ENCODE results near the gene RAD23B.
"Not testable (repeated sequence)": the region's sequence is repeated elsewhere in the genome, so short reads cannot be mapped to it uniquely, and the experiment has no call there.

Gene RAD23B

GRCh38 chr9:107282759-107283622, at the start of gene RAD23B:
RAD23B (plus strand) TSS chr9:107283279; CDS start chr9:107283630, 351 bp downstream.
- peak; percentile 96 to 100 (median 98) for DNase-seq
- intact Hi-C loops (cut with DNase I): loop anchor here (10.0 kb wide), 2 partner anchors 52 to 418 kb away; partner anchors contain the start of gene ZNF462

DNA sequence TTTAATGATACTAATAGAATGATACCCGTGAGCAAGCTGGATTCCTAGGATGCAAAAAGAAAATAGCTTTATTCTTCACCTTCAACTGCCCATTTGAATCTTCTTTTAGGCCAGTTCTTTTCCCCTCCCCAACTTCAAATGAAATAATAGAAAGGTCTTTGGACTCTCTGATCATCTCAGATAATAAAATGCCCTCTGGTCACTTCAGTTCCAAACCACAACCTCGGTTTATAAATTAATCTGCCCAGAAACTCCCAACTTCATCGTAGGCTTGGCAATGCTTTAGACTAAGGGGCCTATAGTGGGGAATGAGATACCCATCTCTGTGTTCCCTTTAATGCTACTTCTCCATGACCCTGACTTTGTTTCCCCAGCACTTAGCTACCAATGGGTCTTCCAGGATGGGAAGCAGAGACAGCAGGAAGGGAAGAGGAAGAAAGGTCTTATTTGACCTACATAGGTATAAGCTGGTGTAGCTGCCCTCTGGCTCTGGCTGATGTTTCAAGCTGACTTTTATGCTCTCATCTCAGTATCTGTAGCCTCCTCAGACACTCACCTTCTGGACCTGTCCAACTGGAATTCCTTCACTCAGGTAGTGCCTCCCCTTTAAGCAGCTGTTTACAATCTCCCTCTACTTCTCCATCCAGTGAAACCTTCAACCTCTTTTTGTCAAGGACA, 47.2 kb upstream of the RAD23B start:
- DNase-seq: no peak
- intact Hi-C loops (cut with DNase I): loop anchor here (5.0 kb wide), 1 partner anchor 106 kb away; no protein-coding TSS in a partner anchor

GRCh38 chr9:107237873-107238272, 45.2 kb upstream of the RAD23B start:
- intact Hi-C loops (cut with DNase I): loop anchor here (5.0 kb wide), 1 partner anchor 104 kb away; no protein-coding TSS in a partner anchor
- no peak for DNase-seq

DNA sequence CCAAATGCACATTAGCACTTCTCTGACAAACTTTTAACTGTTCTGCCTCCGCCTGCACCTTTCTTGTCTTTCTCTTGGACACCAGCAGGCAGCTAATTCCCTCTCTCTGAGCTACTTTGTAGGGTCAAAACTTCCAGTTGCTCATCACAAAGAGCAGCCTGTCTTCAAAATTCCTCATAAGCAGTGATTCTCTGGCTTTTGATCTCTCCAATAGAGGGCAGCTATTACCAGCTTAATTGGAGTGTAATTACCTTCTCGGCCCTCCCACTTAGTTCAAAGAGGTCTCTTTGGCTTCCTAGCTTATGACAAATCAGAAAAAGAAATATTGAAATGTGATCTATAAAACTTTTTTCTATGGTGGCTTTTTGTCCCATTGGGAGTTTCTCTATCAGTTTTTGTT, 43.6 kb upstream of the RAD23B start:
- intact Hi-C loops (cut with DNase I): loop anchor here (5.0 kb wide), 1 partner anchor 103 kb away; no protein-coding TSS in a partner anchor
- no peak for DNase-seq

DNA sequence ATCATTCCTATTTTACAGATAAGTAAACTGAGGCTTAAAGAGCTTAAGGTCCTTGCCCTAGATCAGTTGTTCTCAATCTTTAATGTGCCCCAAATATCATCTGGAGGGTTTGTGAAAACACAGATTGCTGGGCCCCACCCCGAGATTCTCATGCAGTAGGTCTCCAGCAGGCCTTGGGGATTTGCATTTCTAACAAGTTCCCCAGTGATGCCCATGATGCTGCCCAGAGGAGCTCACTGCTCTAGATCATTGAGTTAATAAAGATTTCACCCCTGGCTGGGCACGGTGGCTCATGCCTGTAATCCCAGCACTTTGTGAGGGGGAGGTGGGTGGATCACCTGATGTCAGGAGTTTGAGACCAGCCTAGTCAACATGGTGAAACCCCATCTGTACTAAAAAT, 42.8 kb upstream of the RAD23B start:
- no peak for DNase-seq
- intact Hi-C loops (cut with DNase I): no loop called here

DNA sequence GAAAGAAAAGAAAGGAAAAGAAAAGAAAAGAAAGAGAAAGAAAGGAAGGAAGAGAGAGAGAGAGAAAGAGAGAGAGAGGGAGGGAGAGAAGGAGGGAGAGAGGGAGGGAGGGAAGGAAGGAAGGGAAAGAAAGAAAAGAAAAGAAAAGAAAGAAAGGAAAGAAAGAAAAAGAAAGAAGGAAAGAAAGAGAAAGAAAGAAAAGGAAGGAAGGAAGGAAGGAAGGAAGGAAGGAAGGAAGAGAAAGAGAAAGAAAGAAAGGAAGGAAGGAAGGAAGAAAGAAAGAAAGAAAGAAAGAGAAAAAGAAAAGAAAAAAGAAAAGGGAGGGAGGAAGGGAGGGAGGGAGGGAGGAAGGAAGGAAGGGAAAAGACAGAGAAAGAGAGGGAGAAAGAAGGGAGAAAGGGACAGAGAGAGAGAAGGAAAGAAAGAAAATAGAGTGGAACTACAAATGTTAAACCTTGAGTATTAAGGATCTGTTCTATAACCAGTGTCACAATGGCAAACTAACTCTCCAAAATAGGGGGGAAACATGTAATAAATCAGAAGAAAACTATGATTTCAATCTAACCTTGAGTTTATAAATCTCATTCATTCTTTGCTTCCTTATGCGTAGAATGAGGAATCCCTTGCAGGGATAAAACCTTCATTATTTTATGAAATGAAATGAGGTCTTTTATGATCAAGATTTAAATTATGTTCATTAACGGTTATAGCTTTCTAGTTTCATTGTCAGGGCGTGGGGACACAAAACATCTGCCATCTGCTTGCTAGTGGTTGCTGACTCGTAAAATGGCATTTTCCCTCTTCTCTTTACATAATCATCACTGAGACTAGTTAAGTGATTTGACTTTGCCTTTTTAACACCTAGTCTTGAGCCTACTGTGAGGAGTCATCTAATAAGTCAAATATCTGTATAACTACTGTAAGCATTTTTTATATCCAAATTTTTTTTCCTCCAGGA, 40.7 kb upstream of the RAD23B start:
- DNase-seq: no peak
- intact Hi-C loops (cut with DNase I): no loop called here

DNA sequence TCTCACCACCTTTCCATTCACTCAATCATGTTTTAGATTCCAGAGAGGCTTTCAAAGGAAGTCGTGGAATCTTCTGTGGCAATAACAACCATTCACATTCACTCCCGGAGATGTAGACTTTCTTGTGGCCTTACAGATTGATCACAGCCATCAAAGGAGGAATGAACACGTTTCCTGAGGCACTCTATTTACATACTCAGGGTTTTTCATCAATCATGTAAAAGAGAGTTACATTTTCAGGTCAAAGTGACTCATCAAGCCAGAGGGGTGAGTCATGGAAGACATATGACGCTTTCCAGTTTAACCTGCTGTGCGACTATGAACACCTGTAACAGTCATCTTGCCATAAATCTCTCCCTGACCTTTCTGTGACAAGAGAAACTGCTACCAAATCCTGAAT, 39.3 kb upstream of the RAD23B start:
- intact Hi-C loops (cut with DNase I): no loop called here
- no peak for DNase-seq

- intact Hi-C loops (cut with DNase I): no loop called here
- DNase-seq: no peak
Measured at GRCh38 chr9:107246259-107247254, 36.5 kb upstream of the RAD23B start.

GRCh38 chr9:107248714-107249113, 34.4 kb upstream of the RAD23B start:
- intact Hi-C loops (cut with DNase I): no loop called here
- DNase-seq: no peak

- intact Hi-C loops (cut with DNase I): no loop called here
- no peak for DNase-seq
Measured at GRCh38 chr9:107249131-107249533, 33.9 kb upstream of the RAD23B start.

DNA sequence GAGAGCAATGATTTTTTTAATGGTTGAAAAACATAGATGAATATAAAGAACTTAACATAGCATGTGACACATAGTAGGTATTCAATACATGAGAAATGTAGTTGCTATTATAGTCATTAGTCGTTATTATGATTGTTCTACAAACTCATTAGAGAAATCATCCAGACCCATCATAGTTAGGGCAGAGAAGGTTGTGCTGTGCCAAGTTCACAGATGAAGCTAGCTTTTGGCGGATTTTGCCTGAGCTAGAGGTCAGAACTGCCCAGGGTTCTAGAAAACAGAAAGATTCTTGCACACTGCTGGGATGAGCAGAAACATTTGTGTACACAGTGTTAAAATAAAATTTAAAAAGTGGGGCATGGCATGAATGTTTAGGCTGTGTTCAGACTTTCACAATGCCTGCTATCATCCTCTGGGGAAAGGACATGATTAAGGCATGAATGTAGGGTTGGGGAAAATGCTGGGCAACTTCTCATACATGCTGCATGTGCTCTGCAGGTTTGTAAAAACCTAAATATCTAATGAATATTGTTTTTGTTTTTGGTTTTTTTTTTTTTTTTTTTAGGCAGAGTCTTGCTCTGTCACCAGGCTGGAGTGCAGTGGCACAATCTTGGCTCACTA, 33.3 kb upstream of the RAD23B start:
- intact Hi-C loops (cut with DNase I): no loop called here
- DNase-seq: no peak

DNA sequence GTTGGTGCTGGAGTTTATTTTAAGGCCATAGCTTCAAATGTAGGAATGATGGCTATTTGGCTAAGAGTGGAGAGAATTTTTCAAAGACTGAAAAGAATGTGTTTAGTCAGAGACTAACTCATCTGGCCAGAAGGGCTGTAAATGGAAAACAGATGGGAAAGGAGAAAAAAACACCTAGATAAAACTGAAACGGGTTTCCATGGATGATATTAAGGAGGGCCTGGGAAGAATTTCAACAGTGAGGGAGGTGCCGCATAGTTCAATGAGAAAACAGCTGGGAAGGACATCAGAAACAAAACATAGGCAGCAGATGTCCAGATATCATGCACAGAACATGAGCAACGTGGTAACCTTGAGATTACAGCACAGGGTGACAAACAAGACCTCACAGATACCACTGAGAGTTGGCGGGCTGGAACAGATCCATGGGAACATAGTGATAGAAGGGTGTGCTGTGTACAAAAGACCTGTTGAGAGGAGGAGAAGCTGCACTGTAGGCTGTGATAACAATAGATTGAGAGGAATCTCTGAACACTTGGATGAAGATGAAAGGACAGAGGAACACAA, 31.2 kb upstream of the RAD23B start:
- intact Hi-C loops (cut with DNase I): no loop called here
- DNase-seq: peak in 2 of 10 donors; percentile 3 to 28

GRCh38 chr9:107258919-107259318, 24.2 kb upstream of the RAD23B start:
- DNase-seq: no peak
- intact Hi-C loops (cut with DNase I): no loop called here

DNA sequence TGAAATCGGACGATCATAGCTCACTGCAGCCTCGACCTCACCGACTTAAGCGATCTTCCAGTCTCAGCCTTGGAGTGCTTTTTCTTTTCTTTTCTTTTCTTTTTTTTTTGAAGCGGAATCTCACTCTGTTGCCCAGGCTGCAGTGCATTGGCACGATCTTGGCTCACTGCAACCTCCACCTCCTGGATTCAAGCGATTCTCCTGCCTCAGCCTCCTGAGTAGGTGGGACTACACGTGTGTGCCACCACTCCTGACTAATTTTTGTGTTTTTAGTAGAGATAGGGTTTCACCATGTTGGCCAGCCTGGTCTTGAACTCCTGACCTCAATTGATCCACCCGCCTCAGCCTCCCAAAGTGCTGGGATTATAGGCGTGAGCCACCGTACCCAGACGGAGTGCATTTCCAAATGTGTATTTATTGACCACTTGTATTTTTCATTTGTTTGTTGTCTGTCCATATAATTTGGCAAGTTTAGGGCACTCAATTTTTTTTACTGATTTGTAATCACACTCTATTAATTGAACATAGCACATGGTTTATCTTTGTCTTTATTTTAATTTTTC, 23.2 kb upstream of the RAD23B start:
- DNase-seq; intact Hi-C loops (cut with DNase I): not testable (repeated sequence)

DNA sequence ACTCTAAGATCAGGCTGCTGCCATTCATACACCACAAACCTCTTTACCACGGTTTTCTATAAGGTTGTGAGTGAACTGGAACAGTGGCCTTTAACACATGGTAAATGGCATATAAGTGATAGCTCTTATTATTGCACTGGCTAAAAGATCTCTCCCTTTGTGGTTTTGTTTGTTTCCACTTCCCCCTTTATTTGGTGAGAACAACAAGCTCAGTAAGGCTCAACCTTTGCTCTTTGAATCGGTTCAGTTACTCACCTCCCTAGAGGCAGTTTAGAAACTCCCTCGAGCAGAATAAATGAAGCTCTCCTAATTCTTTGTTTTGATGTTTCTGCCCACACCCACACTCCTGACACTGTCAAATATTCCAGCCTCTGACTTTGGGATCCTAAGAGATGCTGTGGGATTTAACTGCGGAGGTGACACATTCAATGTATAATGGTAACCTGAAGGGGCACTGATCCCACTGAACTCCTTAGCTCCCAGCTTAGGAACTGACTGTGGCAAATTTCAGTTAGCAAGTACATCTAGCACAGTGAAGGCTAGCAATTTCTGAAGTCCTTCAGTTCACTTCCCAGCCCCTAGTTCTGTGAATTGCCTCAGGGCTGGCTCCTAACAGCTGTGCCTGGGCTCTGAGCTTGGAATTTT, 22.5 kb upstream of the RAD23B start:
- intact Hi-C loops (cut with DNase I): no loop called here
- DNase-seq: no peak

- DNase-seq: no peak
- intact Hi-C loops (cut with DNase I): no loop called here
Measured at GRCh38 chr9:107261106-107261505, 22.0 kb upstream of the RAD23B start.

DNA sequence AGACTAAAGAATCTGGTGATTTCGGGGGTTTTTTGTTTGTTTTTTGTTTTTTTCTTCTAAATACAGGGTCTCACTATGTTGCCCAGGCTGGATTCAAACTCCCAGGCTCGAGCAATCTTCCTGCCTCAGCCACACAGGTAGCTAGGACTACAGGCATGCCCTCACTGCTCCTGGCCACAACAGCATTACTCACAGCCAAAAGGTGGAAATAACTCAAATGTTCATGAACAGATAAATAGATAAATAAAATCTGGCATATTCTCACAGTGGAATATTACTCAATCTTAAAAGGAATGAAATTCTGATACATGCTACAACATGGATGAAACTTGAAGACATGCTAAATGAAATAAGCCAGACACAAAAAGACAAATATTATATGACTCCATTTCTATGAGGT, 19.8 kb upstream of the RAD23B start:
- no peak for DNase-seq
- intact Hi-C loops (cut with DNase I): no loop called here

Measured in posterior cingulate gyrus (tissue), 11 donors.